Hippocampal formation (tissue), 2 donors: Measurements from ENCODE around the gene FGL2.
"Not testable (repeated sequence)": the region's sequence is repeated elsewhere in the genome, so short reads cannot be mapped to it uniquely, and the experiment has no call there.

Experiments used
- DNase-seq, 2 donors: peaks; one replicate each; lab custom pipeline; 2025; lab: John Stamatoyannopoulos, UW

The FGL2 gene

DNA sequence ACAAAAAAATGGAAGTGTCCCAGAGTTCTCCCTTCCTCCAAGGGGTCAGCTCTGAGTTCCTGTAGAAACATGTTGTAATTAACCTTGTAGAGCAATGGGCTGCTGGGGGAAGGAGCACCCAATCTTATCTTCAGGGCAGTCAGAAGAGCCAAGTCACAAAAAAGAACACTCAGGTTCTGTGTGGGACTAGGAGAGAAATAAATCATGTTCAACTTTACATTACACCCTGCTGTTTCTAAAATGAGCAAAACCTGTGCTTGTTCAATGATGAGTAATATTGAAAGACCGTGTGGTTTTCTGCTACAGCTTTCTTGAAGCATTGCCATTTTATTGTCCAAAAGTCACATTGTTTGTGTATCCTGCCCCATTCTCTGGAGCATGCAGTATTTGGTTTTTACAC is 42.6 kb downstream of the FGL2 start:
- not testable (repeated sequence) for DNase-seq

DNA sequence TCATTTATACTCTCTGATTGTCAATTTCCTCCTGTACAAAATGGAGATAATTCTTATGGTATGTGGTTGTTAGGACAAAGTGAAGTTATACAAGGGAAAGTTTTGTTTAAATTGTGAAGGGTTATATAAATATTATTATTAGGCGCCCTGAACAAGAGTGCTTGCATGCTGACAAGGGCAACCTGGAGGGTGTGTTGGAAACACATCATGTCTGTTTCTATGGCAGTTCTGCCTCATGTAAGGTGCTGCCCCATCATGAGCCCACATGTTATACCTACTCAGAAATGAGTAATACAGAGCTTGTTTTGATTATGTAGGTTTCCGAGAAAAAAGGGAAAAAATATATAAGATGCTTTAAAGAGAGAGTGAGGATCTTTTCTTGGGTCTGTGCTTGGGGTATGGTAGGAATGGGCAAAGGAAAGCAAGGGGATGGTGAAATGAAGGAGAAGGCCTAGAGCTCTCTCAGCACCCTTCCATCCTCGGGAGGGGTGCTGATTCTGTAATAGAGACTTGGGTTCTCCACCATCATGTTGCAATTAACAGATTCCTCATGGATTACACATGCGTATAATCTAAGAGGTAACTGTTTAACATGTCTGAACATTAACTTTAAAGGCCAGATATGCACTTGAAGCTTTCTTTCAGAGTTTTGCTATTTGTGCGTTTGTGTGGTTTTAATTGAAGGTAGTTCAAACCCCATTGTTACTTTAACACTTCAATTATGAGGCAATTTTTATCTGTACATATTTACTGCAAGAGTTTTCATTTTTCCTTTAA is 43.8 kb downstream of the FGL2 start:
- not testable (repeated sequence) for DNase-seq

DNA sequence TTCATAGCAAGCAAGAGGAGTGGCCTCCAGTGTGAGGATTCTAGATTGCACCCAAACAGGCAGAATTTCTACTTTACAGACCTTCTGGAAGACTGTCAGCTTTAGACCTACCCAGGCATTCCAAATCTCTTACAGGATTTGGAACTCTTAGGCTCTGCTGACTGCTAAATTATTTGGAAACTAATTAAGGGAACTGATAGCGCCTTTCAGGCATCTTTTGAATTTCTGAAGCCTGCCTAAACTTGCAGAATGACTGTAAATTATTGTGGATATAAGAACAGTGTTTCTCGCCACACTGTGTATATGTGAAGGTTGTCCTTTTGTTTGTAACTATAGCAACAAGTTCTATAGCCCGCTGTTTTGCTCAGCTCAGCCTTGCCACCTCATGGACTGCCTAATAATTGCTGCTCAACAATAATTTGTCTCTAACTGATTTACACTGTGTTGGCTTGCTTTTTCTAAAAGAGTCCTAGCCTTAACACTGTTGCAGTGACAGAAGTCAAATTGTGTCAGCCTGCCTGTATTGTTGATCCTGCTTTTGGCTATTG is 44.6 kb downstream of the FGL2 start:
- DNase-seq: not testable (repeated sequence)

DNA sequence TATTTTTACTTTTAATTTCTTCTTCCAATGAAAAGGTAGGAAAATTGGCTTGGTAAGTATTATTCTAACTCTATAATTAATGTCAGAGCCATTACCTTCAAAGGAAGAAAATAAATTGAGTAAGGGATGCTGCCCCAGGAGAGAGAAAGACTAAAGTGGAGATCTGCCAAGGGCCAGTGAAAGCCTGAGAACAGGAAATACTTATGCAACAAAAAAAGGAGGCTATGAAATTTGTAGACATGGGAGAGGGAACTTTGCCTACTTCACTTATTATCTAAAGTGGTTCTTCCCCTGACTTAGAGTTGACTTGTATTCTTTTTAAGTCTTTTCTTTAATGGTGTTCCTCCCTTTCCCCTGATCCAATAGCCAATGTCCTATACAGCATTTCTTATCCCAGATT is 47.4 kb downstream of the FGL2 start:
- DNase-seq: not testable (repeated sequence)
